A673 (cell line): ENCODE measurements around the gene C1orf159.

Experiments
- EZH2 ChIP-seq: fragments of 200-600 bp; sonication (generic); IDR thresholded peaks from 2 replicates; pipeline ENCODE4 v1.6.1; 2017; ENCODE audit warnings: borderline replicate concordance, low read depth, mild to moderate bottlenecking, mixed read lengths, antibody characterized with exemption, low read length; ENCODE audit not compliant: poor library complexity, severe bottlenecking
- TF ChIP-seq, protein P1 (sequence below): fragments of 300-800, 200-600 bp; sonication (generic); conservative IDR thresholded peaks from 2 replicates; pipeline ENCODE4 v1.5.1; 2017; ENCODE audit warnings: low read depth, mild to moderate bottlenecking, antibody characterized with exemption, low read length, moderate library complexity, mixed read lengths

GRCh38 chr1:1079408-1080121, 36.3 kb downstream of the C1orf159 start:
- TF ChIP-seq, protein P1, sequence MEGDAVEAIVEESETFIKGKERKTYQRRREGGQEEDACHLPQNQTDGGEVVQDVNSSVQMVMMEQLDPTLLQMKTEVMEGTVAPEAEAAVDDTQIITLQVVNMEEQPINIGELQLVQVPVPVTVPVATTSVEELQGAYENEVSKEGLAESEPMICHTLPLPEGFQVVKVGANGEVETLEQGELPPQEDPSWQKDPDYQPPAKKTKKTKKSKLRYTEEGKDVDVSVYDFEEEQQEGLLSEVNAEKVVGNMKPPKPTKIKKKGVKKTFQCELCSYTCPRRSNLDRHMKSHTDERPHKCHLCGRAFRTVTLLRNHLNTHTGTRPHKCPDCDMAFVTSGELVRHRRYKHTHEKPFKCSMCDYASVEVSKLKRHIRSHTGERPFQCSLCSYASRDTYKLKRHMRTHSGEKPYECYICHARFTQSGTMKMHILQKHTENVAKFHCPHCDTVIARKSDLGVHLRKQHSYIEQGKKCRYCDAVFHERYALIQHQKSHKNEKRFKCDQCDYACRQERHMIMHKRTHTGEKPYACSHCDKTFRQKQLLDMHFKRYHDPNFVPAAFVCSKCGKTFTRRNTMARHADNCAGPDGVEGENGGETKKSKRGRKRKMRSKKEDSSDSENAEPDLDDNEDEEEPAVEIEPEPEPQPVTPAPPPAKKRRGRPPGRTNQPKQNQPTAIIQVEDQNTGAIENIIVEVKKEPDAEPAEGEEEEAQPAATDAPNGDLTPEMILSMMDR: no peak
- no peak for TF ChIP-seq EZH2
